ENCODE data around the gene MAGI1.

Gene MAGI1

GRCh38 chr3:65758876-65759598, 279.7 kb downstream of the MAGI1 start:
- no peaks in the 10 kb centered on the region for H3K36me3 ChIP-seq (ENCODE audit: insufficient read depth, low read length)
- no peak for TF ChIP-seq CTCF (conservative IDR thresholded peaks at IDR 0.05; ENCODE audit: low read length)
- no peak for TF ChIP-seq EZH2phosphoT487 (IDR thresholded peaks at IDR 0.05; ENCODE audit: borderline replicate concordance)
- no peak overlapping the region for H3K4me3 ChIP-seq (ENCODE audit: low read length, poor library complexity, severe bottlenecking)

GRCh38 chr3:65758438-65758837, 280.3 kb downstream of the MAGI1 start:
- H3K9me2 ChIP-seq (replicated peaks; ENCODE audit: low read depth, low read length): no peaks in the 10 kb centered on the region
- no peaks in the 10 kb centered on the region for H4K20me1 ChIP-seq (ENCODE audit: insufficient read depth, low read length, poor library complexity, severe bottlenecking)
- no peaks in the 10 kb centered on the region for H3K9me3 ChIP-seq (ENCODE audit: insufficient read depth, low read depth, low read length)
- H2AFZ ChIP-seq (ENCODE audit: low read length): no peak overlapping the region
- H3K27me3 ChIP-seq (ENCODE audit: insufficient read depth, low read length, poor library complexity, severe bottlenecking): no peaks in the 10 kb centered on the region
- H3K4me1 ChIP-seq (ENCODE audit: insufficient read depth, low read length, poor library complexity, severe bottlenecking): no peaks in the 10 kb centered on the region
- TF ChIP-seq CTCF (conservative IDR thresholded peaks at IDR 0.05; ENCODE audit: low read length) (no peak), EZH2phosphoT487 (IDR thresholded peaks at IDR 0.05; ENCODE audit: borderline replicate concordance) (no peak)
- H3K4me2 ChIP-seq (ENCODE audit: low read depth, low read length, poor library complexity, severe bottlenecking): no peak overlapping the region
- H3K4me3 ChIP-seq (ENCODE audit: low read length, poor library complexity, severe bottlenecking): no peak overlapping the region
- H3K79me2 ChIP-seq (ENCODE audit: insufficient read depth, low read length): no peaks in the 10 kb centered on the region
- H3F3A ChIP-seq (ENCODE audit: low read depth): no peaks in the 10 kb centered on the region
- H3K9ac ChIP-seq (ENCODE audit: low read depth, low read length, poor library complexity, severe bottlenecking): no peak overlapping the region
- no peaks in the 10 kb centered on the region for H3K36me3 ChIP-seq (ENCODE audit: insufficient read depth, low read length)

More at GRCh38 chr3:65758876-65759598, 279.7 kb downstream of the MAGI1 start:
- H2AFZ ChIP-seq (ENCODE audit: low read length): no peak overlapping the region
- H3K4me1 ChIP-seq (ENCODE audit: insufficient read depth, low read length, poor library complexity, severe bottlenecking): no peaks in the 10 kb centered on the region
- no peaks in the 10 kb centered on the region for H3K27me3 ChIP-seq (ENCODE audit: insufficient read depth, low read length, poor library complexity, severe bottlenecking)
- H3K9ac ChIP-seq (ENCODE audit: low read depth, low read length, poor library complexity, severe bottlenecking): no peak overlapping the region
- H3K9me2 ChIP-seq (replicated peaks; ENCODE audit: low read depth, low read length): no peaks in the 10 kb centered on the region
- H3F3A ChIP-seq (ENCODE audit: low read depth): no peaks in the 10 kb centered on the region
- no peaks in the 10 kb centered on the region for H3K79me2 ChIP-seq (ENCODE audit: insufficient read depth, low read length)
- H4K20me1 ChIP-seq (ENCODE audit: insufficient read depth, low read length, poor library complexity, severe bottlenecking): no peaks in the 10 kb centered on the region
- H3K9me3 ChIP-seq (ENCODE audit: insufficient read depth, low read depth, low read length): no peaks in the 10 kb centered on the region
- H3K4me2 ChIP-seq (ENCODE audit: low read depth, low read length, poor library complexity, severe bottlenecking): no peak overlapping the region

GRCh38 chr3:65752636-65753035, 286.1 kb downstream of the MAGI1 start:
- TF ChIP-seq CTCF (conservative IDR thresholded peaks at IDR 0.05; ENCODE audit: low read length) (no peak), EZH2phosphoT487 (IDR thresholded peaks at IDR 0.05; ENCODE audit: borderline replicate concordance) (no peak)

More at GRCh38 chr3:65752636-65753035, 286.1 kb downstream of the MAGI1 start:
- no peak overlapping the region for H3K4me2 ChIP-seq (ENCODE audit: low read depth, low read length, poor library complexity, severe bottlenecking)
- no peak overlapping the region for H3K4me3 ChIP-seq (ENCODE audit: low read length, poor library complexity, severe bottlenecking)
- no peaks in the 10 kb centered on the region for H4K20me1 ChIP-seq (ENCODE audit: insufficient read depth, low read length, poor library complexity, severe bottlenecking)
- no peaks in the 10 kb centered on the region for H3K36me3 ChIP-seq (ENCODE audit: insufficient read depth, low read length)
- H3K79me2 ChIP-seq (ENCODE audit: insufficient read depth, low read length): no peaks in the 10 kb centered on the region
- no peaks in the 10 kb centered on the region for H3F3A ChIP-seq (ENCODE audit: low read depth)
- no peak overlapping the region for H3K9ac ChIP-seq (ENCODE audit: low read depth, low read length, poor library complexity, severe bottlenecking)
- no peak overlapping the region for H2AFZ ChIP-seq (ENCODE audit: low read length)
- H3K4me1 ChIP-seq (ENCODE audit: insufficient read depth, low read length, poor library complexity, severe bottlenecking): no peaks in the 10 kb centered on the region
- H3K9me2 ChIP-seq (replicated peaks; ENCODE audit: low read depth, low read length): no peaks in the 10 kb centered on the region
- H3K9me3 ChIP-seq (ENCODE audit: insufficient read depth, low read depth, low read length): no peaks in the 10 kb centered on the region
- H3K27me3 ChIP-seq (ENCODE audit: insufficient read depth, low read length, poor library complexity, severe bottlenecking): no peaks in the 10 kb centered on the region

Data from Loucy (cell line).